GM13976 (cell line): ENCODE measurements around the gene SMAD9.
A peak's percentile ranks its signal among the peaks of the same experiment; 100 is the strongest.

ENCODE experiments used
- DNase-seq: peaks from one replicate; pipeline ENCODE4 v3.0.0; 2012; ENCODE audit warnings: low spot score
- CTCF ChIP-seq: IDR thresholded peaks from 2 replicates; pipeline ENCODE4 v1.5.1; 2012; ENCODE audit warnings: borderline replicate concordance, mild to moderate bottlenecking; ENCODE audit not compliant: insufficient read depth; ENCODE audit errors: extremely low read depth, missing control alignments, control extremely low read depth
- in situ Hi-C: fragments of 300-500 bp; cut with MboI; formaldehyde crosslinking; loops from one replicate; pipeline ENCODE4 v1.12.0; 2022; ENCODE audit warnings: low sequenced_read_pairs, mixed read lengths, inconsistent platforms; ENCODE audit not compliant: unreplicated experiment

The SMAD9 gene

GRCh38 chr13:36831291-36831690 lies 88.7 kb downstream of the SMAD9 start:
- in situ Hi-C loops = no loop called here
- DNase-seq = no peak
- TF ChIP-seq CTCF = no peak

DNA sequence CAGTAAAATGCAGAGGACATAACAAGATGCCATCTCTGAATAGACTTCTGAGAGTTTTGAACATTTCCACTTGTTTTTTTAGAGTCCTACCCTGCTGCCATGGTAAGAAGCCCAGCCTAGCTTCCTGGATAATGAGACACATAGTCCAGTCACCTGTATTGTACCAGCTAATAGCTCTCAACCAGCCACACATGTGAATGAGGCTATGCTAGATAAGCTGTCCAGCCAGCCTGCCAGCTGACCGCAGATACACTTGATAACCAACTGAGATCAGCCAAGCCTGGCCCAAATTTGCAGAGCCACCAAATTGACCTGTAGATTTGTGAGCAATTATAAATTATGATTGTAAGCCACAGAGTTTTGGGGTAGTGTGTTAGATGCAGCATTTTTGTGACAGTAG lies 90.3 kb downstream of the SMAD9 start:
- no peak for DNase-seq
- in situ Hi-C loops = no loop called here
- TF ChIP-seq CTCF = no peak

DNA sequence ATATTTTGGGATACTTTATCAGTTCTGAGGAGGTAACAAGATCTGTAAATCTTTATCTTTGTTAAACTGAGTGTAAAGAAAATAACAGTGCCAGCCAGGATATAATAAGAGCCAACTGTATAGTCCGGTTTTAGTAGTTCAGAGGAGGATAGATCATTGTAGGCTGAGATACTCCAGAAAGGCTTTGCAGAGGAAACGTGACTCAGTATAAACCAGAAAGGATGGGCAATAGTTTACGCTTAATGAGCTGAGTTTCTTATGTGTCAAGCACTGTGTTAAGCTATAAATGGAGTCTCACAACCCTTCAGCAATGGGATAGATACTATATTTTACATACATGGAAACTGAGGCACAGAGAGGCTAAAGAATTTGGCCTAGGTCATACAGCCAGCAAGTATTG lies 97.3 kb downstream of the SMAD9 start:
- no peak for TF ChIP-seq CTCF
- in situ Hi-C loops = no loop called here
- no peak for DNase-seq

- no peak for TF ChIP-seq CTCF
- peak; percentile 50 for DNase-seq
- in situ Hi-C loops = no loop called here
Observed at GRCh38 chr13:36820222-36820621, 99.8 kb downstream of the SMAD9 start.

- DNase-seq = no peak
- in situ Hi-C loops = no loop called here
- TF ChIP-seq CTCF = no peak
Observed at GRCh38 chr13:36819739-36820090, 100.3 kb downstream of the SMAD9 start.

GRCh38 chr13:36818804-36819738 lies 101.0 kb downstream of the SMAD9 start, which contains the start of gene RFXAP:
TSS of gene RFXAP (plus strand) at chr13:36819222. CDS start at chr13:36819358, 136 bp downstream.
- in situ Hi-C loops = no loop called here
- TF ChIP-seq CTCF = peak; percentile 6
- peak; percentile 96 for DNase-seq
